GM03348 (cell line): ENCODE data around the gene ACOT13.
"Not testable (repeated sequence)": the region's sequence is repeated elsewhere in the genome, so short reads cannot be mapped to it uniquely, and the experiment has no call there.

ENCODE experiments used
- DNase-seq: peaks from one replicate; pipeline ENCODE4 v3.0.0; 2012; ENCODE audit warnings: low spot score

The ACOT13 gene

DNA sequence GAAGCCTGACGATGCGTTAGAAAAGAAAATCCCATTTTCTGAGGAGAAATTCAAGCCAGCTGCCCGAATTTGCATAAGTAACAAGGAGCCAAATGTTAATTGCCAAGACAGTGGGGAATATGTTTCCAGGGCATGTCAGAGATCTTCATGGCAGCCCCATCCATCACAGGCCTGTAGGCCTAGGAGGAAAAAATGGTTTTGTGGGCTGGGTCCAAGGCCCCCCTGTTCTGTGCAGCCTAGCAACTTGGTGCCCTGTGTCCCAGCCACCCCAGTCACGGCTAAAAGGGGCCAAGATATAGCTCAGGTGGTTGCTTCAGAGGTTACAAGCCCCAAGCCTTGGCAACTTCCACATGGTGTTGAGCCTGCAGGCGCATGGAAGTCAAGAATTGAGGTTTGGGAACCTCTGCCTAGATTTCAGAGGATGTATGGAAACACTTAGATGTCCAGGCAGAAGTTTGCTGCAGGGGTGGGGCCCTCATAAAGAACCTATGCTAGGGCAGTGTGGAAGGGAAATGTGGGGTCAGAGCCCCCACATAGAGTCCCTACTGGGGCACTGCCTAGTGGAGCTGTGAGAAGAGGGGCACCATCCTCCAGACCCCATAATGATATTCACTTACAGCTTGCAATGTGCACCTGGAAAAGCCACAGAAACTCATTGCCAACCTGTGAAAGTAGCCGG is 64.7 kb downstream of the ACOT13 start:
- not testable (repeated sequence) for DNase-seq

DNA sequence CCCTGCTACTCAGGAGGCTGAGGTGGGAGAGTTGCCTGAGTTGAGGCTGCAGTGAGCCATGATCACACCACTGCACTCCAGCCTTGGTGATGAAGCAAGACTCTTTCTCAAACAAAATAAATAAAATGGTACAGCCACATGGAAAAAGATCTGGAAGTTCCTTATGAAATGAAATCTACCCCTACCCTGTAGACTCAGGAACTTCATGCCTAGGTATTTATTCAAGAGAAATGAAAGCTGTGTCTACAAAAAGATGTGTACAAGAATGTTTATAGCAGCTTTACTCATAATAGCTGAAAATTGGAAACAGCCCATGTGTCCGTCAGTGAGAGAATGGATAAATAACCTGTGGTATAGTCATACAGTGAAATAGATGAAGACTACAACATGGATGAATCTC is 67.3 kb downstream of the ACOT13 start:
- no peak for DNase-seq

DNA sequence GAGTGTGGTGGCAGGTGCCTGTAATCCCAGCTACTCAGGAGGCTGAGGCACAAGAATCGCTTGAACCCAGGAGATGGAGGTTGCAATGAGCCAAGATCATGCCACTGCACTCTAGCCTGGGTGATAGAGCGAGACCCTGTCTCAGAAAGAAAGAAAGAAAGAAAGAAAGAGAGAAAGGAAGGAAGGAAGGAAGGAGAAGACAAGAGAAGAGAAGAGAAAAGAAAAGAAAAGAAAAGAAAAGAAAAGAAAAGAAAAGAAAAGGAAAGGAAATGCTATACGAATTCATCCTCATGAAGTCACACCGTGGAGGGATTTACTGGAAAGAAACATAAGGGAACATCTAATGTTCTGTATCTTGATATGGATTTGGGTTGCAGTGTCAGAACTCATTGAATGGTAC is 67.8 kb downstream of the ACOT13 start:
- not testable (repeated sequence) for DNase-seq

DNA sequence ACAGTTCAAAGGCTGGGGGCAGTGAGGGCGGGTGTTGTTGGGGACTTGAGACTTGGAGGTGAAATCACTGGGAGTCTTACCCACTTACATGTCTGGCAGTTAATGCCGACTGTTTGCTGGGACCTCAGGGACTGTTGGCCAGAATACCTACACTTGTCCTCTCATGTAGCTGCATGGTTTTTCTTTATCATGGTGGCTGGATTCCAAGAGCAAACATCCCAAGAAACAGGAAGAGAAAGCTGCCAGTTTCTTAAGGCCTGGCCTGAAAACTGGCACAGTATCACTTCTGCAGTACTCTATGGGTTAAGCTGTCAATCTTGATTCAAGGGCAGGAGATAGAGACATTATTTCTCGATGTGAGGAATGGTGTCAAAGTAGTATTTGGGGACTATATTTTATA is 71.9 kb downstream of the ACOT13 start:
- DNase-seq, result no peak

DNA sequence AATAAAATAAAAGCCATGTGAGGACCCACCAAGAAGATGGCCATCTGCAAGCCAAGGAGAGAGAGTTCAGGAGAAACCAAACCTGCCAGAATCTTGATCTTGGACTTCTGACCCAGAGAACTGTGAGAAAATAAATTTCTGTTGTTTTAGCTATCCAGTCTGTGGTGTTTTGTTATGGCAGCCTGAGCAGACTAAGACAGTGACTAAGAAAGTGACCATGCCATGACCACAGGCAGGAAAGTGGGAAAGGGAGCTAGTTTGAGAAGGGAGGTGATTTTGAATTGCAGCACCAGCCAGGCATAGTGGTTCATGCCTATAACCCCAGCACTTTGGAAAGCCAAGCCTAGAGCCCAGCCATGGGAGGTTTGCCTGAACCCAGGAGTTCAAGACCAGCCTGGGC is 74.0 kb downstream of the ACOT13 start:
- DNase-seq, result no peak

DNA sequence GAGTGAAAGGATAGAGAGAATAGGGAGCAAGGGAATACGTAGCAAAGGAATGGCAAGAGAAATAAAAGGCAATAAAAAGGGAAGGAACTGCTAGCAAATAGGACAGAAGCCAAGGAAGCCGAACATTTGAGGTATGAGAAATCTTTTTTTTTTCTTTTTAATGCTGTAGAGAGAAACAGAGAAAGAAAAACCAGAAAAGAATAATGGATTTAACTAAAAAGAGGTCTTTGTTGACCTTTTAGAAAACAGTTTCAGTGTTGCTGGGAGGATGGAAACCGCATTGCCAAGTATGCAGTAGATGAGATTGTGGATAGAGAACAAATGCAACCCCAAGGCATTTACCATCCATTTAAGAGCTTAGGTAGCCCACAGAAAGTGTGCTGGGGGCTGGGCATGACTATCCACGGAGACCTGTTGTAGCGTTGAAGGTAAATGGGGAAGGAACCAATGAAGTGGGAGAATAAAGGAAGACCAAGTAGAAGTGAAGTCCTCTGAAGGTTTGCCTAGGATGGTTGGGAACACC is 75.4 kb downstream of the ACOT13 start:
- DNase-seq, result no peak

DNA sequence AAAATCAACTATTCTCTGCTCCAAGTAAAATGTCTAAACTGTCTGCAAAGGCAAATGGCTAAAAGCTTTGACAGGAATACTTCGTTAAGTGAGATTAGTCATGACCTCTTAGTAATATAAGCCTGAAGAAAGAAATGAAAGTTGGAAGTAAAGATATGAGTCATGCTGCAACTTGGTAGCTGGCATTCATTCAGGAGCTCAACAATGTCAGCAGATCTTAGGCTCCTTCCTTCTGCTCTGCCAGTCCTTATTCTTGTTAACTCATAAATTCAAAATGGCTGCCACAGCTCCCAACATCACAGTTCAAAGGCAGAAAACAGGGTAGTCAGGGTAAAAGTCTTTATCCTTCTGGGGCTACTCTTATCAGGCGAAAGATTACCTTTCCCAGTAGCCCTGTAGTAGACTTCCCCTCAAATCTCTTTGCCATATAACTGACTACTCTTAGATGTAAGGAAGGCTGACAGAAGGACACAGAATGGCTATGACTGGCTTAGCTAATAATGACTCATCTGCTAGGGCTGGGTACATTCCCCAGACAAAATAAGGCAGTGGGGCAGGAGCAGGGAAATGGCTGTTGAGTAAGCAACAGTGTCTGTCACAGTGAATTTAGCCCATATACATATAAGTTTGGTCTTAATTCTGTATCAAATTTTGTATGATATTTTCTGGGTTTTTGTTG is 76.5 kb downstream of the ACOT13 start:
- DNase-seq, result peak; percentile 77

DNA sequence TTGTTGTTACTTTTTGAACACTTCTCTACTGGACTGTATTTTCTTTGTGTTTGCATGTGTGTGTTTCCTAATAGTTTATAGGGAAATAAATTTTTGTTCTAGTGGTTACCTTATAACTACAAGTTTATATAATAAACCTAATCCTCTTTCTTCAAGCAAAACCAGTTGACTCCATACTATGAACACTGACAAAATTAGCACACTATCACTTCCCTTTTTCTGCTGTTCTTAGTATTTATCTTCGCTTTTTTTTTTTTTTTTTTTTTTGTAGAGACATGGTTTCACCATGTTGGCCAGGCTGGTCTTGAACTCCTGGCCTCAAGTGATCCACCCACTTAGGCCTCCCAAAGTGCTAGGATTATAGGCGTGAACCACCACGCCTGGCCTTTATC is 77.1 kb downstream of the ACOT13 start:
- DNase-seq, result no peak

DNA sequence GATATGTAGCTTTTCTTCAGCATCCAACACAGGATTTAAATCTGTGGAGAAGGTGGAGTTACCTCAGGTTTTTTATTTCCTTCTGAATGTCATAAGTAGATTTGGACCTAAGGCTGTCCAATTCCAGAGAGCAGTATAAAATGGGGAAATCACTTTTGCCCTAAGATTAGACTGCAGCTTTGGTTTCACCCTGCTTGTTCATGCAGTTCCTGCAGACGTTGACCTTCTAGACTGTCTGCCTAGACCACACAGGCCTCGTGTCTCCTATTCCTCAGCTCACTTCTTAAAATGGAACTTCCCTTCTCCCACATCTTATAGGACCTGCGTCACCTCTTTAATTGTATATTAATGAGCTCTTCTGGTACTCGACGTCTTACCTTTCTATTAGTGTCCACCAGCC is 78.0 kb downstream of the ACOT13 start:
- no peak for DNase-seq

DNA sequence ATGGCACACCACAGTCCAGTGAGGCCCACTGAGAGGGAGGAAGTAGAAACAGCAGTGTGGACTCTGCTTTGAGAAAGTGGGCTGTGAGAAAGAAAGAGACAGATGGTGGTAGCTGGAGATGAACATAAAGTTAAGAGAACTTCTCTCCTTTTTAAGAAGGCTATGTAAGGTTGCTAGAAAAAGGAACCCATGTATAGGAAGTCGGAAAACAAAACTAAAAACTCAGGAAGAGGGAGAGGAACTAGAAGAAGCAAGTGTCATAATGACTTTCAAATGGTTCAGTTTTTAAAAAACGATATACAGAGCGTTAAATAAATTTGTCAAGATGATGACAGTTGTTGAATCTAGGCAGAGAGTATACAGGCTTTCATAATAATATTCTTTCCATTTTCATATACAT is 82.4 kb downstream of the ACOT13 start:
- DNase-seq, result no peak

DNA sequence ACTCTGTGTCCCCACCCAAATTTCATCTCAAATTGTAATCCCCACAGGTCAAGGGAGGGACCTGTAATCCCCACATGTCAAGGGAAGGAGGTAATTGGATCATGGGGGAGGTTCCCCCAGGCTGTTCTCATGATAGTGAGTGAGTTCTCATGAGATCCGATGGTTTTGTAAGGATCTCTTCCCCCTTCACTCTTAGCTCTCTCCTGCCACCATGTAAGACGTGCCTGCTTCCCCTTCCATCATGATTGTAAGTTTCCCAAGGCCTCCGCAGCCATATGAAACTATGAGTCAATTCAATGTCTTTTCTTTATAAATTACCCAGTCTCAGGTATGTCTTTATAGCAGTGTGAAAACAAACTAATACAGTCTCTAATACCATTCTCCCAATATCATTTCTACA is 84.0 kb downstream of the ACOT13 start:
- DNase-seq, result not testable (repeated sequence)

DNA sequence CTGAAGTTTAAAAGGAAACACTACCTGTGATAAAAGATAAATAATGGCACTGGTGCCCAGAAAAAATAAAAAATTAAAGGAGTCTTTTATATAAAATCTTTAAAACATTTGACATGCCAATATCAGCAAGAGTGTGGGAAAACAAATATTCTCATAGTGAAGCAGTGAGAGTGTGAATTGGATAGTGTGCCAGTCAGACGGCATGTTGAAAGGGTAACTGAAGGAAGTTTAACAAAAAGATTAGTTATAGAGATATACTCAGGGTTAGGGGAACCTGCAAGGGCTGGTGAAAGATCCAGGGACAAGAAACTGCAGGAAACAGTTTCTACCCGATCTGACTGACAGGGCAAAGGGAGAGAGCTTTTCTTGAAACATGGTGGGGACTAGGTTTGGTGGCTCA is 85.6 kb downstream of the ACOT13 start:
- DNase-seq, result no peak

DNA sequence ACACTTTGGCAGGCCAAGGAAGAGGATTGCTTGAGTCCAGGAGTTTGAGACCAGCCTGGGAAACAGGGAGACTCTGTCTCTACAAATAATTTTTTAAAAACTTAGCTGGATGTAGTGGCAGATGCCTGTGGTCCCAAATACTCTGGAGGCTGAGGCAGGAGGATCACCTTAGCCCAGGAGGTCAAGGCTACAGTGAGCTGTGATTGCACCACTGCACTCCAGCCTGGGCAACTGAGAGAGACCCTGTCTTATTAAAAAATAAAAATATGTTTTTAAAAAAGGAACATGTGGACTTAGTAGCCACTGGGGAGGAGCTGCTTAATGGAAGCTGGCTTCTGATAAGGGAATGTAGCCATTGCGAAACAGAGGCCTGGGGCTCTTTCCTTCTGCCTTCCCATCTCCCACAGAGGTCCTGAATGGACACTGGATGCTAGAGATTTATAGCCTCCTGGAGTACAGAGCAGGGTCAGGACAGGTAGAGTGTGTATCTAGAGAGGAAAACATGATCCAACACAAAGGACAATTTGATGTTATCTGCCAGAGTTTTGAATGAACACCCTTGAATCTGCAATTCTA is 86.1 kb downstream of the ACOT13 start:
- DNase-seq, result no peak

DNA sequence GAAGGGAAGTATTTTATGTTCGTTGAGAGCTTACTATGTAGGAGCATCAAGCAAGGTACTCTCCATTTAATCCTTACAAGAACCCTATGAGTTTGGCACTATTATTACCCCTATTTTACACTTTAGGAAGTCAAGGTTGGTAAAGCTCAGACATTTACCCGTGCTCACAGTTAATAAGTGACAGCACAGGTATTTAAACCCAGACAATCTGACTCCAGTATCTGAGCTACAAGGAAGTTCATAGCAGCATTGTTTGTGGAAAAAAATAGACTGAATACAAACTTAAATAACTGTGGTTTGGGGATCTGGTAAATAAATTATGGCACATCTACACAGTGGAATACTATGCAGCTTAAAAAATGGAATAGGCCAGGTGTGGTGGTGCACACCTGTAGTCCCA is 86.7 kb downstream of the ACOT13 start:
- DNase-seq, result no peak

DNA sequence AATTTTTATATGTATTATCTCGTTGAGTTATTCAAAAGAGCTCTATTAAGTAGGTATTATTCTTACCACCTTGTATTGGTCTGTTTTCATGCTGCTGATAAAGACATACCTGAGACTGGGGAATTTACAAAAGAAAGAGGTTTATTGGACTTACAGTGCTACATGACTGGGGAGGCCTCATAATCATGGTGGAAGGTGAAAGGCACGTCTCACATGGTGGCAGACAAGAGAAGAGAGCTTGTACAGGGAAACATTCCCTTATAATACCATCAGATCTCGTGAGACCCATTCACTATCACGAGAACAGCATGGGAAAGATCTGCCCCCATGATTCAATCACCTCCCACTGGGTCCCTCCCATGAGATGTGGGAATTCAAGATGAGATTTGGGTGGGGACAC is 87.5 kb downstream of the ACOT13 start:
- DNase-seq, result not testable (repeated sequence)
